GM21576 (cell line): ENCODE results near the gene FPGS.
"Not testable (repeated sequence)": the region's sequence is repeated elsewhere in the genome, so short reads cannot be mapped to it uniquely, and the experiment has no call there.

ENCODE experiments used
- ATAC-seq: cut with Tn5 transposase; IDR thresholded peaks from one replicate; pipeline ENCODE4 v1.9.1; 2021; ENCODE audit warnings: mild to moderate bottlenecking, moderate library complexity; ENCODE audit not compliant: unreplicated experiment

Gene FPGS

GRCh38 chr9:127770583-127770904, 32.1 kb upstream of the FPGS start:
- no peak for ATAC-seq

GRCh38 chr9:127770905-127771569, 31.6 kb upstream of the FPGS start:
- ATAC-seq: peak; percentile 86

GRCh38 chr9:127771570-127772189, 31.0 kb upstream of the FPGS start:
- ATAC-seq: no peak

GRCh38 chr9:127772603-127773002, 30.1 kb upstream of the FPGS start:
- ATAC-seq: no peak

- no peak for ATAC-seq
Measured at GRCh38 chr9:127773272-127773671, 29.4 kb upstream of the FPGS start.

GRCh38 chr9:127773981-127774380, 28.7 kb upstream of the FPGS start:
- ATAC-seq: no peak

- ATAC-seq: peak; percentile 27
Measured at GRCh38 chr9:127776195-127776923, 26.3 kb upstream of the FPGS start.

GRCh38 chr9:127776924-127777289, 25.8 kb upstream of the FPGS start:
- no peak for ATAC-seq

GRCh38 chr9:127777368-127777980, 25.2 kb upstream of the FPGS start:
- ATAC-seq: no peak

- peak; percentile 31 for ATAC-seq
Measured at GRCh38 chr9:127778280-127779135, 24.2 kb upstream of the FPGS start, which contains the start of gene SH2D3C. Gene SH2D3C, minus strand, starts transcription at chr9:127778666. Its CDS starts 39 bp downstream, at chr9:127778627.

GRCh38 chr9:127779136-127779981, 23.3 kb upstream of the FPGS start:
- ATAC-seq: peak; percentile 42

- no peak for ATAC-seq
Measured at GRCh38 chr9:127780126-127780885, 22.4 kb upstream of the FPGS start.

- ATAC-seq: not testable (repeated sequence)
Measured at GRCh38 chr9:127780909-127781308, 21.8 kb upstream of the FPGS start.

- ATAC-seq: no peak
Measured at GRCh38 chr9:127781806-127782205, 20.9 kb upstream of the FPGS start.

- no peak for ATAC-seq
Measured at GRCh38 chr9:127783111-127784008, 19.3 kb upstream of the FPGS start.

- peak; percentile 40 for ATAC-seq
Measured at GRCh38 chr9:127785023-127785932, 17.4 kb upstream of the FPGS start.
